ENCODE results near the gene GMDS. TPM values are rescaled to one million over a fixed set of nuclear protein-coding genes. Genes with fewer than 3 reads are reported as not detected.

The GMDS gene
- total RNA-seq, 3 donors from 2014 or later (not counting 1 experiment from before 2014, with no cell fraction given) = 23.6 to 31.0 (median 26.4) TPM

DNA sequence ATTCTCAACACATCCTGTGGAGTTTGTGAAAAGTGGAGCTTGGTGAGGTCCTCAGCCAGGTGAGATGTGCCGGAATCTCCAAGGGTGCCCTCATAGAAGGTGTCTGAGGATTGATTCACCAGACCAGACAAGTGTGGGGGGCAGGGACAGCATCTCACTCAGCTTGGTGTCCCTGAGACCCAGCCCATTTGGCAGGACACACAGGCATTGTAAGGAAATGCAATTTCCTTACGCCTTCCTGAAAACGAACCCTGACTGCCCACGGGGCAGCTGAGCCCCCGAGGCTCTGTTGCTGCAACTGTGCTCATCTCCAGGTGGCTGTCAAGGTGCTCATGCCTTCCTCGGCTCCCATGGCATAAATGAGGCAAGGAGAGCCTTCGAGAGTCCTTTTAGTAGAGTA is 602.3 kb downstream of the GMDS start:
- Mint-ChIP-seq H3K9me3 (no peaks in the 10 kb centered on the region), H3K27ac (no peak overlapping the region), H3K27me3 (ENCODE audit: low read depth in 2 of 2) (no peaks in the 10 kb centered on the region), H3K36me3 (no peaks in the 10 kb centered on the region), H3K4me3 (no peak overlapping the region), H3K4me1 (peaks cover 0 to 11% of the 10 kb centered on the region in 2 donors)
- 73% methylated on average over 7 of the region's 7 CpGs for WGBS (ENCODE audit: insufficient coverage)
- Histone ChIP-seq H3K9me3 (ENCODE audit: control insufficient read depth, insufficient read depth, low read length) (no peaks in the 10 kb centered on the region), H3K4me1 (ENCODE audit: control insufficient read depth, insufficient read depth, low read length) (no peaks in the 10 kb centered on the region), H3K4me3 (ENCODE audit: low read length) (no peak overlapping the region), H3K27me3 (ENCODE audit: control insufficient read depth, insufficient read depth, low read length) (no peaks in the 10 kb centered on the region), H3K27ac (ENCODE audit: low read length) (no peak overlapping the region), H3K36me3 (ENCODE audit: control insufficient read depth, insufficient read depth, low read length) (no peaks in the 10 kb centered on the region)
- DNase-seq (no peak), ATAC-seq (no peak)
- intact Hi-C loops (cut with micrococcal nuclease) = no loop called here
- TF ChIP-seq CTCF (IDR thresholded peaks at IDR 0.05) = no peak

DNA sequence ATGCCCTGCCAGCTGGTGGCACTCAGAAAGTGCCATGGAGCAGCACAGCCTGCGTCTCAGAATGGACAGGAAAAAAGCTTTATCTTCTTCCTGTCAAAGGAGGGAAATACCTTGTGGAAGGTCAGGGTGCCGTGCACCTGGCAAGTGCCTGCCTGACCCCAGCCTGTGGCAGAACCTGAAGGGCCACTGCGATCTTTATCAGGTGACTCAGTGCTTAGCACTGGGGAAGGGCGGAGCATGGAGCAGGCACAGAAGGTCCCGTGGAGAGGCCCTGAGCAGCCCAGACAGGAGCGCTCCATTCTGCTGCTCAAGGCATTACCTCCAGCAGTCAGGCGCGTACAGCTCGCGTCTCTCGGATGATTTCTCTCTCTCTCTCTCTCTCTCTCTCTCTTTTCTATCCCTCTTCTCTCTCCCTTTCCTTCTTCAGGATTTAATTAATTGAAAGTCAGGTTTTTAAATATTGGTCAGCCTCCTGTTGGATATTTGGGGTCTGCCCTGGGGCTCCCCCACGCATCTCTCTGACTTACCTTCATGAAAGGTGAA is 604.0 kb downstream of the GMDS start:
- no peak for ATAC-seq
- intact Hi-C loops (cut with micrococcal nuclease) = no loop called here
- WGBS (ENCODE audit: insufficient coverage) = 97% methylated on average over 12 of the region's 12 CpGs

GRCh38 chr6:1640476-1640875 is 604.9 kb downstream of the GMDS start:
- Histone ChIP-seq H3K36me3 (ENCODE audit: control insufficient read depth, insufficient read depth, low read length) (no peaks in the 10 kb centered on the region), H3K27me3 (ENCODE audit: control insufficient read depth, insufficient read depth, low read length) (no peaks in the 10 kb centered on the region), H3K4me3 (ENCODE audit: low read length) (no peak overlapping the region), H3K4me1 (ENCODE audit: control insufficient read depth, insufficient read depth, low read length) (no peaks in the 10 kb centered on the region), H3K27ac (ENCODE audit: low read length) (no peak overlapping the region), H3K9me3 (ENCODE audit: control insufficient read depth, insufficient read depth, low read length) (no peaks in the 10 kb centered on the region)
- no peaks in the 10 kb centered on the region for H3K9me3 Mint-ChIP-seq
- intact Hi-C loops (cut with micrococcal nuclease) = no loop called here
- no peak overlapping the region for H3K27ac Mint-ChIP-seq
- DNase-seq = no peak
- H3K27me3 Mint-ChIP-seq (ENCODE audit: low read depth in 2 of 2) = no peaks in the 10 kb centered on the region
- peaks cover 0 to 4% of the 10 kb centered on the region in 2 donors for H3K4me1 Mint-ChIP-seq
- H3K36me3 Mint-ChIP-seq = no peaks in the 10 kb centered on the region
- 90% methylated on average over 8 of the region's 8 CpGs for WGBS (ENCODE audit: insufficient coverage)
- no peak for ATAC-seq
- no peak for TF ChIP-seq CTCF (IDR thresholded peaks at IDR 0.05)
- H3K4me3 Mint-ChIP-seq = no peak overlapping the region

More for the DNA sequence above, 604.0 kb downstream of the GMDS start:
- no peaks in the 10 kb centered on the region for H3K27me3 Mint-ChIP-seq (ENCODE audit: low read depth in 2 of 2)
- no peak overlapping the region for H3K4me3 Mint-ChIP-seq
- H3K9me3 ChIP-seq (ENCODE audit: control insufficient read depth, insufficient read depth, low read length) = no peaks in the 10 kb centered on the region
- no peak overlapping the region for H3K4me3 ChIP-seq (ENCODE audit: low read length)
- TF ChIP-seq CTCF (IDR thresholded peaks at IDR 0.05) = no peak
- H3K36me3 ChIP-seq (ENCODE audit: control insufficient read depth, insufficient read depth, low read length) = no peaks in the 10 kb centered on the region
- H3K4me1 ChIP-seq (ENCODE audit: control insufficient read depth, insufficient read depth, low read length) = no peaks in the 10 kb centered on the region
- H3K36me3 Mint-ChIP-seq = no peaks in the 10 kb centered on the region
- no peaks in the 10 kb centered on the region for H3K9me3 Mint-ChIP-seq
- no peak overlapping the region for H3K27ac Mint-ChIP-seq
- no peaks in the 10 kb centered on the region for H3K27me3 ChIP-seq (ENCODE audit: control insufficient read depth, insufficient read depth, low read length)
- no peak for DNase-seq
- H3K27ac ChIP-seq (ENCODE audit: low read length) = no peak overlapping the region
- peaks cover 0 to 11% of the 10 kb centered on the region in 2 donors for H3K4me1 Mint-ChIP-seq

DNA sequence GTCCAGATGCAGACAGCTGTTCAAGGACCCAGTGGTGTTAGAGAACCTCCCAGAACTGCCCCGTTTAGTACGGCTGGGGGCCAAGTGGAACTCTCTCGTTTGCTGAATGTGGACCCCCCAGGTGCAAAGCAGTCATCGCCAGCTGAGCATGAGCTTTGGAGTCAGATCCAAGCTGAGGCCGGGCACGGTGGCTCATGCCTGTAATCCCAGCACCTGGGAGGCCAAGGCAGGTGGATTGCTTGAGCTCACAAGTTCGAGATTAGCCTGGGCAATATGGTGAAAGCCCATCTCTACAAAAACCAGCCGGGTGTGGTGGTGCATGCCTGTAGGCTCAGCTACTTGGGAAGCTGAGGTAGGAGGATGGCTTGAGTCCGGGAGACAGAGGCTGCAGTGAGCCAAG is 606.0 kb downstream of the GMDS start:
- no peak overlapping the region for H3K27ac ChIP-seq (ENCODE audit: low read length)
- Mint-ChIP-seq H3K36me3 (no peaks in the 10 kb centered on the region), H3K4me1 (no peaks in the 10 kb centered on the region), H3K4me3 (no peak overlapping the region), H3K27ac (no peak overlapping the region), H3K27me3 (ENCODE audit: low read depth in 2 of 2) (no peaks in the 10 kb centered on the region), H3K9me3 (no peaks in the 10 kb centered on the region)
- no peaks in the 10 kb centered on the region for H3K36me3 ChIP-seq (ENCODE audit: control insufficient read depth, insufficient read depth, low read length)
- H3K27me3 ChIP-seq (ENCODE audit: control insufficient read depth, insufficient read depth, low read length) = no peaks in the 10 kb centered on the region
- ATAC-seq (no peak), DNase-seq (no peak)
- H3K4me1 ChIP-seq (ENCODE audit: control insufficient read depth, insufficient read depth, low read length) = no peaks in the 10 kb centered on the region
- no peak overlapping the region for H3K4me3 ChIP-seq (ENCODE audit: low read length)
- intact Hi-C loops (cut with micrococcal nuclease) = no loop called here
- WGBS (ENCODE audit: insufficient coverage) = 92% methylated on average over 9 of the region's 9 CpGs
- TF ChIP-seq CTCF (IDR thresholded peaks at IDR 0.05) = no peak
- H3K9me3 ChIP-seq (ENCODE audit: control insufficient read depth, insufficient read depth, low read length) = no peaks in the 10 kb centered on the region
